ENCODE measurements around the gene MLH1.

GRCh38 chr3:36954452-36955134 lies 38.7 kb upstream of the MLH1 start:
- no peak for TF ChIP-seq CTCF (IDR thresholded peaks at IDR 0.05)
- TF ChIP-seq POLR2A (IDR thresholded peaks at IDR 0.05): no peak

All from heart left ventricle (tissue), 13 donors.